ENCODE results near the gene GLYAT. TPM values are rescaled to one million over a fixed set of nuclear protein-coding genes. Genes with fewer than 3 reads are reported as not detected.

Gene GLYAT
- total and polyA plus RNA-seq, 2 donors = 0.18 TPM; not detected in 1

DNA sequence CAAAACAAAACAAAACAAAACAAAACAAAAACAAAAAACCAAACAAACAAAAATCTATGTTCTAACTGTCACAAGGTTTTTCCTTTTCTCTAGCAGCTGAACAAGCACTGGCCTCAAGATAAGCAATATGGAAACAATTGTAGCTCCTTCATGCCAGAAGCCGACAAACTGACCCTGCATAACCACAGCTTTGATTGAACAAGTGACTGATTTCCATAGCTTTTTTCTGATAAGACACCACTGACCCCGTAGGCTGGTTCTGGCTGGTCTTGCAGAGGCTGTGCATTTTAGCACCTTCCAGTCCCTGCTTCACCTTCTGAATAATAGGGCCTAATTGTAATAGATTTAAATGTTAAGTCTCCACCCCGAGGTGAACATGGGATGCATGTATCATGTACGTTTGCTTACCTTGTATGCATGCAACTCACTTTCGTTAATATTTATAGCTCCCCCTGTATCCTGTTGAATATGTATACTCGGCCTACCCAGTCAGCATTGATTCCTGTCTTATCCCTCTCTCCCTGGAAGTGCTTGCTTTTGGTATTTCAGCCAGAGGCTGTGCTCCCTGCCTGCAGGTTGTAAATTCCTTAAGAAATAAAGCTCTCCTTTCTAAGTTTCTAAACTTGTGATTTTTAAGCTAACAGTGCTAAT is 59.6 kb downstream of the GLYAT start:
- Histone ChIP-seq H3K4me1 (ENCODE audit: control insufficient read depth in 2 of 2, insufficient read depth in 2 of 2, low read length in 2 of 2) (no peaks in the 10 kb centered on the region), H3K4me3 (ENCODE audit: low read length in 2 of 2) (no peak overlapping the region), H3K27me3 (ENCODE audit: control insufficient read depth in 2 of 2, insufficient read depth in 1 of 2, low read length in 1 of 2) (peaks cover 0 to 2% of the 10 kb centered on the region in 2 donors), H3K9me3 (ENCODE audit: control insufficient read depth in 2 of 2, insufficient read depth in 1 of 2, low read length in 1 of 2) (no peaks in the 10 kb centered on the region), H3K27ac (ENCODE audit: low read depth in 1 of 2, low read length in 1 of 2) (no peak overlapping the region), H3K36me3 (ENCODE audit: control insufficient read depth in 2 of 2, insufficient read depth in 2 of 2, low read length in 1 of 2) (no peaks in the 10 kb centered on the region)
- 96% methylated on average over 6 of the region's 6 CpGs for WGBS
- DNase-seq (ENCODE audit: low read depth in 6 of 9, low spot score in 9 of 9) = no peak

DNA sequence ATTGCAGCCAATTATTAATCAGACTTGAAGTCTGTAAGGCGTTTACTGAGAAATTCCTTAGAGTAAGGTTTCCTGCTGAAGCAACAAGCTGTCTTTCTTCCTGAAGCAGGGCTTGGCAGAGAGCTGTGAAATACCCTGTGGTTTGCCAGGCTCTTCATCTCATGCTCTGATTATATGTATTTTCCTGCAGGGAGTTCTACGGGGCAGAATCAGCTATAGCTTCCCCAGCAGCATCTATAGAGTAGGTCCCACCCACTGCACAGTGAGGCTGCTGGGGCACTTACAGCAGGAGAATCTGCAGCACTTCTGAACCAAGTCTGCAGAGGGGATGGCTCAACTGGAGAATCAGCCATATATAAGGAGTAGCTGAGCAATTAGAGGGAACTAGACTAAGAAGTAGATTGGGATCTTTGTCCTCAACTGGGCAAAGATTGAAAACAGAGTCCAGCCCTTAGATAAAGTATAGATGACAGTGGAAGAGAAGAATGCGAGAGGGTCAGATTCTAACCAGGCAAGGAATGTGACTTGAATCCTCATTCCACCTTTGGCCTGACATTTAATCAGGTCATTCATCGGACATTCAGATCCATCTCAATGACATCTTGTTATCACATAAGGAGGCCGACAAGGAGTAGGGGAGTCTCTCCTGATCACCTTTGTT is 71.7 kb downstream of the GLYAT start:
- WGBS = 94% methylated on average over 5 of the region's 5 CpGs
- DNase-seq (ENCODE audit: low read depth in 6 of 9, low spot score in 9 of 9) = no peak
- H3K27me3 ChIP-seq (ENCODE audit: control insufficient read depth in 2 of 2, insufficient read depth in 1 of 2, low read length in 1 of 2) = no peaks in the 10 kb centered on the region
- H3K4me1 ChIP-seq (ENCODE audit: control insufficient read depth in 2 of 2, insufficient read depth in 2 of 2, low read length in 2 of 2) = no peaks in the 10 kb centered on the region
- no peaks in the 10 kb centered on the region for H3K9me3 ChIP-seq (ENCODE audit: control insufficient read depth in 2 of 2, insufficient read depth in 1 of 2, low read length in 1 of 2)
- no peak overlapping the region for H3K4me3 ChIP-seq (ENCODE audit: low read length in 2 of 2)
- no peaks in the 10 kb centered on the region for H3K36me3 ChIP-seq (ENCODE audit: control insufficient read depth in 2 of 2, insufficient read depth in 2 of 2, low read length in 1 of 2)
- no peak overlapping the region for H3K27ac ChIP-seq (ENCODE audit: low read depth in 1 of 2, low read length in 1 of 2)

DNA sequence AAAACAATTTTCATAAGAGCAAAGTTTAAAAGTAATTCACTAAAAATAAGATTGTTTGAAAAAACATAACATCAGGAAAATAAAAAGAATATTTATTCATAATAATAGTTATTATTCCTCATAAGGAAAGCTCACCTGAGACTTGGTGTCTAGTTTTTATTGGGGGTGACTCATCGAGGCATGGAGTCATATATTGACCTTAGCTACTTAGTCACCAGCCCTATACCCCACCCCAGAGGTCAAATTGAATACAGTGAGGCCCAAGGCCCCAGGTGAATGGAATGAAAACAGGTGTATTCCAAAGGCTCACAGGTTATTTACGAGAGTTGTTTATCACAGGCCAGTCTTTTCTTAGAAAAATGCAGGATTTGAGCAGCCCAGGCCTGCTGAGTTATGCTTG is 72.3 kb downstream of the GLYAT start:
- Histone ChIP-seq H3K36me3 (ENCODE audit: control insufficient read depth in 2 of 2, insufficient read depth in 2 of 2, low read length in 1 of 2) (no peaks in the 10 kb centered on the region), H3K9me3 (ENCODE audit: control insufficient read depth in 2 of 2, insufficient read depth in 1 of 2, low read length in 1 of 2) (no peaks in the 10 kb centered on the region), H3K27ac (ENCODE audit: low read depth in 1 of 2, low read length in 1 of 2) (no peak overlapping the region), H3K4me3 (ENCODE audit: low read length in 2 of 2) (no peak overlapping the region), H3K27me3 (ENCODE audit: control insufficient read depth in 2 of 2, insufficient read depth in 1 of 2, low read length in 1 of 2) (no peaks in the 10 kb centered on the region), H3K4me1 (ENCODE audit: control insufficient read depth in 2 of 2, insufficient read depth in 2 of 2, low read length in 2 of 2) (no peaks in the 10 kb centered on the region)
- DNase-seq (ENCODE audit: low read depth in 6 of 9, low spot score in 9 of 9) = no peak
- 64% methylated on average over 2 of the region's 2 CpGs for WGBS

Other genes with a start within 250 kb of the GLYAT start
- not detected for gene OR5B21, start 223.8 kb downstream of the GLYAT start, total RNA-seq
- gene OR5B21, start 223.8 kb downstream of the GLYAT start, polyA plus RNA-seq = not detected
- 67.5 TPM for gene LPXN, start 156.1 kb downstream of the GLYAT start, total RNA-seq
- gene LPXN, start 156.1 kb downstream of the GLYAT start, polyA plus RNA-seq = 58.8 TPM
- gene ZFP91, start 152.9 kb downstream of the GLYAT start, total RNA-seq = 35.8 TPM
- 20.2 TPM for gene ZFP91, start 152.9 kb downstream of the GLYAT start, polyA plus RNA-seq
- 0.66 TPM for gene CNTF, start 109.3 kb downstream of the GLYAT start, total RNA-seq
- gene CNTF, start 109.3 kb downstream of the GLYAT start, polyA plus RNA-seq = 0.16 TPM
- 0.19 TPM for gene GLYATL2, start 112.8 kb upstream of the GLYAT start, total RNA-seq
- gene GLYATL2, start 112.8 kb upstream of the GLYAT start, polyA plus RNA-seq = 0.09 TPM
- gene GLYATL1, start 207.5 kb upstream of the GLYAT start, total RNA-seq = 4.9 TPM
- gene GLYATL1, start 207.5 kb upstream of the GLYAT start, polyA plus RNA-seq = 1.4 TPM